IPS-NIHi11 (cell line): ENCODE measurements around the gene GABRR3.

ENCODE experiments used
- DNase-seq: peaks from one replicate; pipeline ENCODE4 v3.0.0; 2012; ENCODE audit warnings: mixed read lengths, low spot score

GABRR3 gene

GRCh38 chr3:98035208-98035607 lies at the start of gene GABRR3:
Gene GABRR3, minus strand, starts transcription at chr3:98035315. Its CDS starts 328 bp downstream, at chr3:98034987.
- DNase-seq, result no peak

DNA sequence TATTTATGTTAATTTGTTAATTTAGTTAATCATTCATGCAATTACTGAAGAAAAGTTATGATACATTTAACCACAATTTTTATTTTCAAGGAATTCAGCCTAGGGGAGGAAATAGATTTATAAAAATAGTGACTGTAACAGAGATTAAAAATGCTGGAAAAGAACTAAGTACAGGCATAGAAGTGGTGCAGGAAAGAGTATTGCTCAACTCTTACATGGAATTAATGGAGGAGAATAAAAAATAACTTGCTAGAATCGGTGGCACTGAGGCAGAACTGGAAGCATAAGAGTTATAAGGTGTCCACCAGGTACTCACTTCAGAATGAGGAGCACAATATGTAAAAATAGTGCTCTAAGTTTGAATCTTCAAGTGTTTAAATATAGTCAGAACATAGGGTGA lies 38.4 kb upstream of the GABRR3 start:
- no peak for DNase-seq

DNA sequence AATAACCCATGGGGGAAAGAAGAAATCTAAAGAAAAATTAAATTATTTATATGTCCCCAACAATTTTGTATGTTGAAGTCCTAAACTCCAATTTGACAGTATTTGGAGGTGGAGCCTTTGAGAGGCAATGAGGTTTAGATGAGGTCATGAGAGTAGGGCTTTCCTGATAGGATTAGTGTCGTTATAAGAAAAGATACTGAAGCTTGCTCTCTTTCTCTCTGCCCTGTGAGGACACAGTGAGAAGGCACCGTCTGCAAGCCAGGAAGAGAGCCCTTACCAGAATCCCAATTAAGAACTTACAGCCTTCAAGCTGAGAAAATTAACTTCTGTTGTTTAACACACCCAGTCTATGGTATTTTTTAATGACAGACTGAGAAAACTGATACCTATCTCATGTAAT lies 35.7 kb upstream of the GABRR3 start:
- DNase-seq, result no peak

GRCh38 chr3:98068824-98069223 lies 33.7 kb upstream of the GABRR3 start:
- DNase-seq, result no peak

DNA sequence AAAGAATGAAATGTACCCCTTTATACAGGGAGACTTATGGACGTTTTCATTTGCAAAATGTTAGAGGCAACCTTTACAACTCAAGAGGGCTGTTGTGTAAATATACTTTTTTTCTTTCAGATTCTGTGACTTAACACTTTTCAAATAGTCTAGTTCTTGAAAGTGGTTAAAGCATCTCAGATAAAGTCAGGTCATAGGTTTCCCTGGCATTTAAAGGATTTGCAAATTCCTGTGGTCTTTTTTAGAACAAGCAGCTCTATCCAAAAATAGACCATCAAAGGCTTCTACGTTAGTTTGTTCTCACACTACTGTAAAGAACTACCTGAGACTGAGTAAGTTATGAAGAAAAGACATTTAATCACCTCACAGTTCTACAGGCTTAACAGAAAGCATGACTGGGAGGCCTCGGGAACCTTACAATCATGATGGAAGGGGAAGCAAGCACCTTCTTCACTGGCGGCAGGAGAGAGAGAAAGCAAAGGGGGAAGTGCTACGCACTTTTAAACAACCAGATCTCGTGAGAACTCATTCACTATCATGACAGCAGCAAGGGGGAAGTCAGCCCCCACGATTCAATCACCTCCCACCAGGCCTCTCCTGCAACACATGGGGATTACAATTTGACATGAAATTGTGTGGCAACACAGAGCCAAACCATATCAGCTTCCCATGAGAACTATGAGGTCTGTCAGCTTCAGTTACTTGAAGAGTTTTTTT lies 23.3 kb upstream of the GABRR3 start:
- DNase-seq, result no peak

DNA sequence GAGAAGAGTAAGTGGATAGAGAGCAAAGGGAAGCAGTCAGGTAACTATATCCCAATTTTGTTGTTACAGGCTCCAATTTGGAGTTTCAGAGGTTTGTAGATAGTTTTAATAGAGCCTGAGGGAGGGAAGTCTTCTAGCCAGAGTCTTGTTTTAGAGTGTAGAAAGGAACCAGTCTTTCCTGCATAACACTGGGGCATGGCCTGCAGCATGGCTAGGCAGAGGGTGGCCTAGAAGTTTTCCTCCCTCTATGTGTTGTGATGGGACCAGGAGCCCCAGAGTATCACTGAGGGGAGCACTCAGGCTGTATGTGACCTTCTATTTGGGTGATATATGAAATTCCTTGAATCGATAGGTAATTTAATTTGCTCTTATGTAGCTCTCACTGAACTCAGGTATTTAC lies 22.5 kb upstream of the GABRR3 start:
- no peak for DNase-seq

DNA sequence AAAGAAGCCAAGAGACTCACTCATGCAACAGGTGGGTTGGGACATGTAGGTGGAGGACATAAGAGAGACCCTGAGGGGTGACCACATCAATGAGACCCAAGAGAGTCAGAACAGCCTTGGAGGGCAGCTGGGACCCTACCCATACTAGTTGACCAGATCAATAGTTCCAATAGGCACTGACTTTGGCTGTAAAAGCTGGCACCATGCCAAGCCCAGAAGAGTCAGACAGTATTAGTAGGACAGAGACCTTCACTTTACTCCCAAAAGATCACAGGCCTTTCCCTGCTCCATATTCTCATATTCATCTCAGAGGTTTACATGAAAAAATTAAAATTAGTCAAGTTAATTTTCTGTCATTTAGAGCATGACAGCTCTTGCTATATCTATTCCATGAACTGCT lies 20.9 kb upstream of the GABRR3 start:
- no peak for DNase-seq

- no peak for DNase-seq
Measured at GRCh38 chr3:98049271-98049670, 14.2 kb upstream of the GABRR3 start.

GRCh38 chr3:98048586-98048985 lies 13.5 kb upstream of the GABRR3 start:
- DNase-seq, result no peak

DNA sequence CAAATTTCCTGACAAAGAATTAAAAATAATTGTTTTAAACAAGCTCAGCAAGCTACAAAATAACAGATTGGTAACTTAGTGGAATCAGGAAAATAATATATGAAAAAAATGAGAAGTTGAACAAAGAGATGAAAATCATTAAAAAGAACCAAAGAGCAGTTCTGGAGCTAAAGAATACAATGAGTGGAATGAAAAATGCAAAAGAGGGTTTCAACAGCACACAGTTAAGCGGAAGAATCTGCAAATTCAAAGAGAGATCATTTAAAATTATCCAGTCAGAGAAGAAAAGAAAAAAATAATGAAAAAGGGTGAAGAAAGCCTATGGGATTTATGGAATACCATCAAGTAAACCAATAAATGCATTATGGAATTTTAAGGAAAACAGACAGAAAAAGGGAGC lies 6.2 kb upstream of the GABRR3 start:
- no peak for DNase-seq

- peak; percentile 65 for DNase-seq
Measured at GRCh38 chr3:98039322-98040024, 4.4 kb upstream of the GABRR3 start.

DNA sequence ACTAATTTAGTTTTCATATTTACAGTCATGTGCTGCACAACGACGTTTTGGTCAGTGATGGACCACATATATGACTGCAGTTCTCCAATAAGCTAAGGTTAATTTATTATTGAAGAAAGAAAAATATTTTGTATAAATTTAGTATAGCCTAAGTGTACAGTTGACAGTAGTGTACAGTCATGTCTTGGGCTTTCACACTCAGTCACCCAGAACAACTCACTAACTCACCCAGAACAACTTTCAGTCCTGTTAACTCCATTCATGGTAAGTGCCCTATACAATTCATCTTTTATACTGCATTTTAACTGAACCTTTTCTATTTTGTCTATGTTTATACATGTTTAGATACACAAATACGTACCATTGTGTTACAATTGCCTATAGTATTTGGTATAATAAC lies 3.8 kb upstream of the GABRR3 start:
- DNase-seq, result no peak

DNA sequence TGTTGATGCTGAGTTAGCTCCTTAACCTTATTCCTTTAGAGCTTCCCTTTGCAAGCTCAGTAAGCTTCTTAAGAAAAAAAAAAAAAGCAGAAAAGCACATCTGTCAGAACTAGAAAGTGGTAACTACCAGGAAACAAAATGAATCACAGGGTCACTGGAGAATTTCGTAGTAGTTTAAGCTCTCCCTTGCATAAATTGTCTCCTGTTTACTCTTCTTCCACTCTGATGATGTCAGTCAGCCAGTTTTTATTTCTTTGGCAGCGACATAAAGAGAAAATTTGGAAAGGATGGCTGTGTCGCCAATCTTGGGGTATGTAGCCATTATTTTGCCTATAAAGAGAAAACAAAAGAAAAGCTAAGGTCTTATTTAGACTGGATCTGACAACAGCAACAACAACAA lies 3.2 kb upstream of the GABRR3 start:
- DNase-seq, result no peak

- no peak for DNase-seq
Measured at GRCh38 chr3:98034486-98034885, 629 bp downstream of the GABRR3 start.

DNA sequence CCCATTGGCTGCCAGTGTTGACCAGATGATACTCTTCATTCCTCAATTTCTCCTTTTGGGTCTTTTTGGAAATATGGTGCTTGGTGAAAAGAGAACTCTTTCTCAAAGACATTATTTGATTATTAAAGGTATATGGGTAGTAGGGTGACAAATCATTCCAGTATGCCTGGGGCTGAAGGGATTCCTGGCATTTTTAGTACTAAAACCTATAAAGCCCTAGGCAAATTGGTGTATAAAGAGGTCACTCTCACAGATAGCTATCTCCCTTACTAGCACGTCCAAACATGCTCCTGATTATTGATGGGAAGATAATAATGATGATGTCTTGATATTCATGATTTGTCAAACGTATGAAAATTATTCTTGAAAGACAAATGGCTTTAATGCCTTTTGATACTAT lies 1.1 kb downstream of the GABRR3 start:
- no peak for DNase-seq

DNA sequence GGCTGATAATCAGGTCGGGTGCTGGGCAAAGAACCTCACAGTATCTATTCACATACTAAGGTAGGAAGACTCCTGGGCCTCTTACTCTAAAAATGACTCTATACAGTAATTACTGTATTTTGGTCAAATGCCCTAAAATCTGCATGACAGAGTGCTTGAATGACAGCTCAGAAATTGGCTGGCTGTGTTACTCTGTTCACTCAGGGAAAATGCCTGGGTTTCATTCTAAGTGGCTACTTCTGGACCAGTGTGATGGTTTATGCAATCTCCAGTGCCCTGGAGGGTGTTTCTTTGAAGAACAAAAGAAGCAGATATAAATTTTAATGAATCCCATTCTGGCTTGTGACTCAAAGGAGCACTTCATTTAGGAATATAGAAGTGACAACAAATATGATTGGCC lies 2.2 kb downstream of the GABRR3 start:
- DNase-seq, result no peak

DNA sequence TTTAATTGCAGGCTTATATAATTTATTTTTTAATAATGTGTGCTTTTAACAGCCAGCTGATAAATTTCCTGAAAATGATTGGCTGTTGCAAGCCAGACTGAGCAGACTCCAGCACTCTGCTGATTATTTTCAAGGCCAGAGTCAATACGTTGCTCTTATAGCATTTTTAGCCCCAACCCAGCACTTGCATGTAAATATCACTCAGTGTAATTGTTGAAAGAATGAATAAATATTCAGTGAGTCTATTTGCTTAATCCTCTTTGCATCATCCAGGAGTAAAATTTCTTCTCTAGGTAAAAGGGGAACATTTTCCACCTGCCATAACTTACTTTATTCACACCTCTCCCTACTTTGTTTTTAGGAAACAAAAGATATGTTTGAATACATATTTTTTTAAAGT lies 2.9 kb downstream of the GABRR3 start:
- DNase-seq, result no peak

- no peak for DNase-seq
Measured at GRCh38 chr3:98029083-98029482, 6.0 kb downstream of the GABRR3 start.

DNA sequence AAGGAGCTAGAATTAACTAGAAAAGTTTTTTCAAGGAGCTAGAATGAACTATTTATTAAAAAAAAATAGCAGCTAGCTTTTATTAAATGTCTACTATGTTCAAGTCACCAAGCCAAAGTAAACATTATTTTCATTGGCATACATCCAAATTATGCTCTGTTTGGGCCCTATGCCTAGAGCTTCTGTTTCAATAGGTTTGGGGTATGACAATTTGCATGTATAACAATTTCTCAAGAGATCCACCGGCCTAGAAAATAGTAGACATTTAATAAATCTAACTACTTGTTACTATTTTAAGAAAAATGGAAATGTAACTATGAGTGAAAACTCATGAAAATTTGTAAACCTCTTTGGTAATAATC lies 8.0 kb downstream of the GABRR3 start:
- no peak for DNase-seq

- DNase-seq, result no peak
Measured at GRCh38 chr3:98026425-98027084, 8.6 kb downstream of the GABRR3 start.

DNA sequence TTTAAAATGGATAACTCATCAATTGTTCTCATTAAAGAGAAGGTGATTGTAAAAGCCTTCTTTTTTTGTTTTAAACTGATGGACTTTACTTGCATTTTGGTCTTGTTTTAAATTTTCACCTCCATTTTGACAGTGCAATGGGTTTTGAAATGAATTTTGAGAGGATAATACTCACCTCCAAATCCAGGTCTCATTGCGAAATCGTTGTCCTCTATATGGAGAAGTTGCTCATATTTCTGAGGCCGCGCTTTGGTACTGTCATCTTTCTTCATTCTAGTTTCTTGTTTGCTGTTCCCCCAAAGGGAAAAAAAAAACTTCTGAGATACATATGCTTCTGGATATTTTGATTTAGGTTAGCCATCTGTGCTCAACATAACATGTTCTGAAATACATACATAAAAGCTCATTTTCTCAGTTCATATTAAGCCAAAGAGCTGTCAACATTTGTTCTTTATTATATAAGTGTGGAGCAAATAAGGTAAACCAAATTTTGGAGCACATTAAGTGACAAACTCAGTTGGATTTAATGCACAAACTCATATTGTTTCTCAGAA lies 9.6 kb downstream of the GABRR3 start:
- no peak for DNase-seq

GRCh38 chr3:98022978-98023820 lies 11.9 kb downstream of the GABRR3 start:
- peak; percentile 70 for DNase-seq
